A549 (cell line): ENCODE results near the gene NPRL2. TPM values are rescaled to one million over a fixed set of nuclear protein-coding genes. Genes with fewer than 3 reads are reported as not detected.

Experiments
- ATAC-seq, 2 experiments: fragments of 200-7000 bp in 1 of 2; fragments of >200 bp in 1 of 2; cut with Nextera tagmentation in 1 of 2; cut with Tn5 transposase in 1 of 2; 3 replicates each; pipeline versions ENCODE4 v1.8.0 to v1.9.1; 2018 to 2020; ENCODE audit warnings: mild to moderate bottlenecking in 1 of 2, moderate library complexity in 1 of 2
- CTCF ChIA-PET: fragments of 300-600 bp; sonication (Branson Sonifier 250); formaldehyde crosslinking; extraction: SDS; loops from one replicate; lab custom pipeline; 2021; ENCODE audit warnings: antibody characterized with exemption, inconsistent platforms; lab: Yijun Ruan, JAX
- POLR2A ChIA-PET: fragments of 350-600 bp; formaldehyde crosslinking; extraction: SDS; loops from one replicate; lab custom pipeline; 2021; ENCODE audit warnings: antibody characterized with exemption, inconsistent platforms; lab: Yijun Ruan, JAX
- DNase-seq, 2 experiments: peaks; one replicate each; pipeline versions ENCODE4 v3.0.0 to v3.0.0-alpha.2; 2011 to 2016; ENCODE audit warnings: low read depth in 1 of 2, low spot score in 1 of 2
- FAIRE-seq: peaks from 2 replicates; lab custom pipeline; 2011; peaks lifted over from hg19 to GRCh38; lab: Jason Lieb, UNC
- H3K27ac ChIP-seq, 2 experiments: fragments of >200 bp; sonication (Bioruptor Twin); formaldehyde crosslinking; 3 replicates each; pipeline ENCODE4 v1.5.1; 2016 to 2017
- H3K4me1 ChIP-seq: fragments of >200 bp; sonication (Bioruptor Twin); formaldehyde crosslinking; 3 replicates; pipeline ENCODE4 v1.6.1; 2016
- H3K4me2 ChIP-seq: fragments of >200 bp; sonication (Bioruptor Twin); formaldehyde crosslinking; 3 replicates; pipeline ENCODE4 v1.6.1; 2016
- H3K4me3 ChIP-seq: fragments of >200 bp; sonication (Bioruptor Twin); formaldehyde crosslinking; 3 replicates; pipeline ENCODE4 v1.5.1; 2016
- H3K9me3 ChIP-seq: fragments of >200 bp; sonication (Bioruptor Twin); formaldehyde crosslinking; 3 replicates; pipeline ENCODE4 v1.6.1; 2016
- ATOH8 ChIP-seq: fragments of 250-450 bp; sonication (Bioruptor Pico); IDR thresholded peaks from 2 replicates; pipeline ENCODE4 v1.5.0; 2020; ENCODE audit warnings: low read depth, mild to moderate bottlenecking, moderate library complexity
- BCL3 ChIP-seq: fragments of >200 bp; sonication (Bioruptor Twin); formaldehyde crosslinking; IDR thresholded peaks from 3 replicates; pipeline ENCODE4 v1.6.1; 2016
- CBX2 ChIP-seq: fragments of 200-600 bp; sonication (generic); IDR thresholded peaks from 2 replicates; pipeline ENCODE4 v1.6.1; 2016; ENCODE audit warnings: low read depth, mild to moderate bottlenecking, borderline replicate concordance
- EHF ChIP-seq: fragments of 250-450 bp; sonication (Bioruptor Pico); IDR thresholded peaks from 2 replicates; pipeline ENCODE4 v1.5.0; 2020; ENCODE audit warnings: mild to moderate bottlenecking
- EHMT2 ChIP-seq: fragments of 200-600 bp; sonication (generic); IDR thresholded peaks from 2 replicates; pipeline ENCODE4 v1.6.1; 2016; ENCODE audit warnings: antibody characterized with exemption, low read depth, mild to moderate bottlenecking, moderate library complexity
- ESRRA ChIP-seq: fragments of 150-350 bp; IDR thresholded peaks from 2 replicates; pipeline ENCODE4 v1.6.1; 2014; ENCODE audit warnings: mild to moderate bottlenecking, low read length, borderline replicate concordance
- FOSB ChIP-seq: fragments of 250-450 bp; sonication (Bioruptor Pico); IDR thresholded peaks from 2 replicates; pipeline ENCODE4 v1.5.0; 2020; ENCODE audit warnings: mild to moderate bottlenecking, moderate library complexity
- FOSL2 ChIP-seq, 2 experiments: fragments of 450-650 bp in 1 of 2; fragments of >200 bp in 1 of 2; sonication (Bioruptor Twin) in 1 of 2; formaldehyde crosslinking; IDR thresholded peaks; 2 replicates each; pipeline versions ENCODE4 v1.5.0 to v1.6.1; 2016 to 2020; ENCODE audit warnings: mild to moderate bottlenecking in 1 of 2, moderate library complexity in 1 of 2
- FOXS1 ChIP-seq: fragments of 250-450 bp; sonication (Bioruptor Pico); IDR thresholded peaks from 2 replicates; pipeline ENCODE4 v1.5.0; 2020; ENCODE audit warnings: mild to moderate bottlenecking, moderate library complexity
- GATA3 ChIP-seq: IDR thresholded peaks from 2 replicates; pipeline ENCODE4 v1.6.1; 2012; ENCODE audit warnings: borderline replicate concordance
- HEYL ChIP-seq: fragments of 250-450 bp; sonication (Bioruptor Pico); IDR thresholded peaks from 2 replicates; pipeline ENCODE4 v1.8.0; 2021; ENCODE audit warnings: mild to moderate bottlenecking, moderate library complexity
- HOXA7 ChIP-seq: fragments of 250-450 bp; sonication (Bioruptor Pico); IDR thresholded peaks from 2 replicates; pipeline ENCODE4 v1.5.0; 2020; ENCODE audit warnings: mild to moderate bottlenecking, moderate library complexity
- HOXB13 ChIP-seq: fragments of 250-450 bp; sonication (Bioruptor Pico); IDR thresholded peaks from 2 replicates; pipeline ENCODE4 v1.5.0; 2020; ENCODE audit warnings: low read depth, mild to moderate bottlenecking, moderate library complexity
- HOXB5 ChIP-seq: fragments of 250-450 bp; sonication (Bioruptor Pico); IDR thresholded peaks from 2 replicates; pipeline ENCODE4 v1.5.0; 2020; ENCODE audit warnings: mild to moderate bottlenecking, moderate library complexity
- JUN ChIP-seq, 2 experiments: fragments of >200 bp; sonication (Bioruptor Twin); formaldehyde crosslinking; IDR thresholded peaks; 2 replicates in 1 of 2; 3 replicates in 1 of 2; pipeline ENCODE4 v1.6.1; 2016 to 2017
- KDM1A ChIP-seq: fragments of 200-600 bp; sonication (generic); IDR thresholded peaks from 2 replicates; pipeline ENCODE4 v1.6.1; 2016; ENCODE audit warnings: low read depth, mild to moderate bottlenecking
- KDM5A ChIP-seq: fragments of 200-600 bp; sonication (generic); IDR thresholded peaks from 2 replicates; pipeline ENCODE4 v1.6.1; 2016; ENCODE audit warnings: antibody characterized with exemption, mild to moderate bottlenecking
- MAX ChIP-seq: IDR thresholded peaks from 2 replicates; pipeline ENCODE4 v1.6.1; 2012
- NPAS2 ChIP-seq: fragments of 250-450 bp; sonication (Bioruptor Pico); IDR thresholded peaks from 2 replicates; pipeline ENCODE4 v1.8.0; 2022; ENCODE audit warnings: mild to moderate bottlenecking, moderate library complexity, borderline replicate concordance
- PBX3 ChIP-seq: IDR thresholded peaks from 2 replicates; pipeline ENCODE4 v1.6.1; 2012
- PHF8 ChIP-seq: fragments of 200-600 bp; sonication (generic); IDR thresholded peaks from 2 replicates; pipeline ENCODE4 v1.6.1; 2016; ENCODE audit warnings: low read depth, mild to moderate bottlenecking, antibody characterized with exemption, moderate library complexity, borderline replicate concordance
- POLR2A ChIP-seq: IDR thresholded peaks from 2 replicates; pipeline ENCODE4 v1.6.1; 2012; ENCODE audit warnings: mild to moderate bottlenecking, low read length
- RAD21 ChIP-seq, 2 experiments: fragments of >200 bp in 1 of 2; sonication (Bioruptor Twin) in 1 of 2; formaldehyde crosslinking in 1 of 2; IDR thresholded peaks in 1 of 2; conservative IDR thresholded peaks in 1 of 2; 2 replicates in 1 of 2; 3 replicates in 1 of 2; pipeline ENCODE4 v1.6.1; 2012 to 2018; ENCODE audit warnings: inconsistent platforms in 1 of 2
- RNF2 ChIP-seq: fragments of 200-600 bp; sonication (generic); IDR thresholded peaks from 2 replicates; pipeline ENCODE4 v1.6.1; 2016; ENCODE audit warnings: low read depth, mild to moderate bottlenecking, antibody characterized with exemption, moderate library complexity, borderline replicate concordance
- SREBF2 ChIP-seq: fragments of 450-650 bp; IDR thresholded peaks from 2 replicates; pipeline ENCODE4 v1.6.1; 2014; ENCODE audit warnings: mild to moderate bottlenecking, moderate library complexity
- TFCP2L1 ChIP-seq: fragments of 250-450 bp; sonication (Bioruptor Pico); IDR thresholded peaks from 2 replicates; pipeline ENCODE4 v1.5.0; 2021; ENCODE audit warnings: mild to moderate bottlenecking
- ZFP36 ChIP-seq: fragments of 450-650 bp; IDR thresholded peaks from 2 replicates; pipeline ENCODE4 v1.6.1; 2014; ENCODE audit warnings: borderline replicate concordance; ENCODE audit not compliant: partially characterized antibody
- ZNF302 ChIP-seq: fragments of 250-450 bp; sonication (Bioruptor Pico); IDR thresholded peaks from 2 replicates; pipeline ENCODE4 v1.9.0; 2021; ENCODE audit warnings: inconsistent platforms, mild to moderate bottlenecking, moderate library complexity
- WGBS: methylation state at CpG from one replicate; pipeline ENCODE4 v1.1.6; 2017; ENCODE audit errors: missing lambda C conversion rate; 5-methylcytosine and 5-hydroxymethylcytosine counted together
- polyA plus RNA-seq, 4 experiments: library from polyadenylated mRNA; depleted of rRNA in 3 of 4; stranded (reverse); fragments of >200 nt; fragmentation: RNase III in 1 of 4; extraction: RNeasy Plus Mini Kit Qiagen cat#74134 plus additional on column Dnase treatment in 1 of 4; gene quantifications; 2 replicates in 3 of 4; 3 replicates in 1 of 4; pipeline ENCODE4 v1.2.3, GENCODE V29; 2011 to 2017

NPRL2 gene
- polyA plus RNA-seq, 2 of the 4 experiments (the other 2 are of a cell fraction): 19.5 to 19.9 TPM

GRCh38 chr3:50357481-50357880 is 6.9 kb upstream of the NPRL2 start:
- Histone ChIP-seq H3K9me3 (no peaks in the 10 kb centered on the region), H3K4me2 (peak overlapping the region; percentile 95), H3K4me1 (peaks cover 32% of the 10 kb centered on the region), H3K27ac (no peak overlapping the region), H3K4me3 (peak overlapping the region; percentile 100; the same call in 1 of the 3 replicates)
- TF ChIP-seq ESRRA (no peak), GATA3 (no peak), ATOH8 (no peak), PBX3 (no peak), EHF (no peak), KDM5A (no peak), FOSB (no peak), HEYL (CRISPR knock-in tag) (no peak), SREBF2 (no peak), BCL3 (no peak), KDM1A (no peak), RAD21 (conservative IDR thresholded peaks at IDR 0.05 in 1 of 2, IDR thresholded peaks at IDR 0.05 in 1 of 2) (no peak), RNF2 (no peak), HOXB5 (CRISPR knock-in tag) (no peak), ZFP36 (no peak)
- ATAC-seq (no peak), FAIRE-seq (no peak), DNase-seq (no peak)
- CTCF ChIA-PET: interaction anchor here (0.9 to 2.6 kb wide), 4 partner anchors 10 to 258 kb away, joined by 3 to 16 read pairs (median 4); no protein-coding TSS in a partner anchor
- POLR2A ChIA-PET: interaction anchor here (0.5 kb wide), 1 partner anchor 1185 kb away, joined by 3 read pairs; no protein-coding TSS in a partner anchor
- WGBS: 60% methylated on average over 1 of the region's 1 CpG

GRCh38 chr3:50356553-50356952 is 6.0 kb upstream of the NPRL2 start:
- DNase-seq (no peak), ATAC-seq (no peak), FAIRE-seq (no peak)
- POLR2A ChIA-PET: no interaction called here
- CTCF ChIA-PET: interaction anchor here (0.6 to 2.6 kb wide), 6 partner anchors 9 to 1983 kb away, joined by 3 to 16 read pairs (median 4); no protein-coding TSS in a partner anchor
- TF ChIP-seq ZNF302 (CRISPR knock-in tag): no peak
- TF ChIP-seq SREBF2: no peak
- no peak for TF ChIP-seq KDM1A
- no peak for TF ChIP-seq PHF8
- TF ChIP-seq NPAS2: no peak
- no peak for TF ChIP-seq TFCP2L1 (CRISPR knock-in tag)
- TF ChIP-seq FOSL2 (IDR thresholded peaks at IDR 0.05): no peak
- TF ChIP-seq FOSL2 (CRISPR knock-in tag; IDR thresholded peaks at IDR 0.05): no peak
- no peak for TF ChIP-seq HOXB5 (CRISPR knock-in tag)
- no peak for TF ChIP-seq CBX2
- no peak for TF ChIP-seq BCL3
- TF ChIP-seq HOXA7: no peak
- TF ChIP-seq ATOH8: no peak
- no peak for TF ChIP-seq EHMT2
- TF ChIP-seq MAX: no peak
- TF ChIP-seq HOXB13 (CRISPR knock-in tag): no peak
- no peak for TF ChIP-seq POLR2A
- TF ChIP-seq KDM5A: no peak
- TF ChIP-seq JUN (IDR thresholded peaks at IDR 0.05): no peak
- TF ChIP-seq FOXS1: no peak
- Histone ChIP-seq H3K27ac (no peak overlapping the region), H3K4me2 (peak overlapping the region; percentile 95), H3K4me3 (no peak overlapping the region), H3K9me3 (no peaks in the 10 kb centered on the region), H3K4me1 (peaks cover 37% of the 10 kb centered on the region)
- 90% methylated on average over 2 of the region's 5 CpGs for WGBS
